GM18498 (cell line): ENCODE measurements around the gene SRSF3.
"Not testable (repeated sequence)": the region's sequence is repeated elsewhere in the genome, so short reads cannot be mapped to it uniquely, and the experiment has no call there.

Source experiments
- ATAC-seq: cut with Tn5 transposase; IDR thresholded peaks from one replicate; pipeline ENCODE4 v1.9.1; 2021; ENCODE audit warnings: mild to moderate bottlenecking, moderate library complexity; ENCODE audit not compliant: unreplicated experiment

The SRSF3 gene

GRCh38 chr6:36594029-36594815, at the start of gene SRSF3:
TSS of gene SRSF3 (plus strand) at chr6:36594362. CDS start at chr6:36596763, 2,401 bp downstream.
- ATAC-seq: peak; percentile 88

DNA sequence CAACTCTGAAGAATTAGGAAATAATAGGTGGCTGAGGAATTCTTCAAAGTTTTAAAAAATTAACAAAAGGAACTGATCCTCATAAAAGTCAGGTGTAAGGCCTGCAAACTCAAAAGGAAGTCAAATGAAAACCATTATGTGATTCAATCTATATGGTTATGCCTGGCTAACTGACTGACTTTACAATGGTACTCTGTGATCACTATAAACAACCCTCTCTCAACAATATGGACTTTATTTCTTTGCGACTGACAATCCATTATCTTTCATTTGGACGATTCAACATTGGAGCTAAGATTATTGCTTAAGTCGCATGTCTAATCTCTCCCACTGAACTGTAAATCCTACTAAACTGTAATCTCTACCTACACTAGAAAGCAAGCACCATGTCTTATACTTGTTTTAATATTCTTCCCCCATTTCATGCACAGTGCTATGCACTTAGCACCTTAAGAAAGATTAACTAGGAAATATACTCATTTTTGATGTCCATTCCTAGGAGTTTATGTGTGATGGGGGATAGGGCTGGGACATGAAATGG, 48.3 kb upstream of the SRSF3 start:
- ATAC-seq: no peak

GRCh38 chr6:36546308-36546919, 47.7 kb upstream of the SRSF3 start:
- ATAC-seq: peak; percentile 3

DNA sequence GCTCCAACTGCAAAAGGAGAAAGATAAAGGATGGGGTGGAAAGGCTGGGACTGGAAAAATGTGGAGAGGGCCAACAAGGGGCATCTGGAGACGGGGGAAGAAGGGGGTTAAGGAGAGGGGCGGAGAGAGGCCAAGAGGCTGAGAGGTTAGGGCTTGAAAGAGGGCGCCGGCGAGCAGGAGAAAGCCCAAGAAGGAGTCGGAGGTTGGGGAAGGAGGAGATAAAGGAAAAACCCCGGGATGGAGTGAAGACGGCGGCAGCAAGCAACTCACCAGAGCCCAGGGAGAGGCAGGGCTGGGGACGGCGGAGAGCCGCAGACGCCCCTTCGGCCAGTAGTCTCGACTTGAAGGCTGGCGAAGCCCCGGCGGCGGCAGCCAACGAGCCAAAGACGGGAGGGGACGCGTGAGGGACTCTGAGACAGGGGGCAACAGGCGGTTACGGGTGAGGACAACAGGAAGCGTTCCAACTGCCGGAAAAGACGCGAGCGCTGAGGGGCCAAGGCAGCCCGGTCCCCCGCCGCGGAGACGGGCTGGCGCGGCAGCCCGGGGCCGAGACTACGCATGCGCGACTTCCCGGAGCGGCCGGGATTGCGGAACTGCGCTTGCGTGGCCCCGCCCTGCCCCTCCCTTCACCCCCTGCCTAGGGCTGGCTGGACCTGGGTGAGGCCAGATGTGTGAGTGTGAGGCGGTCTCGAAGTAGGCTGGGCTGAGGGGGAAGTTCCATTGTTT, 47.1 kb upstream of the SRSF3 start, which contains the start of gene STK38:
Gene STK38 (minus strand): TSS at position 560 of the 726 bp plus-strand sequence. CDS start 7,277 bp downstream, outside the sequence.
- peak; percentile 78 for ATAC-seq

GRCh38 chr6:36547646-36548400, 46.3 kb upstream of the SRSF3 start:
- ATAC-seq: no peak

GRCh38 chr6:36548401-36548743, 45.8 kb upstream of the SRSF3 start:
- ATAC-seq: no peak

GRCh38 chr6:36550473-36551000, 43.6 kb upstream of the SRSF3 start:
- no peak for ATAC-seq

DNA sequence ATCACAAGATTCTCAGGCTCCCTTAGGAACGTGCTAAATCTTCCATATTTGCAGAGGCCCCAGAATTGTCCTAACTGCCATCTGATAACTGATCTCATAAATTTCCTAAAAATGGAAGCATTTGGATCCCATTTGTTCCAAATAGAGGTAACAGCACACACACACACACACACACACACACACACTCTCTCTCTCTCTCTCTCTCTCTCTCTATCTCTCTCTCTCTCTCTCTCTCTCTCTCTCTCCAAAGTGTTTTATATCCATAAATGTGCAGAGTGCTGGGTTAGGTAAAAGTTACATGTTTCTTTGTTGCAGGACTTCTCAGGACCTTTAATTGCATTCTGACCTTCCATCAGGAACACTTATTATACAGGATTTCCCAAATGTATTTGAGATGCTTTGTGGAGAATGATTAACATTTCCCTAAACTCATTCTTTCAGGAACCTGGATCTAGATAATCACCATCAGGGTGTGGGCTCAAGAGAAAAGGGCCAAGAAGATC, 38.4 kb upstream of the SRSF3 start:
- no peak for ATAC-seq

DNA sequence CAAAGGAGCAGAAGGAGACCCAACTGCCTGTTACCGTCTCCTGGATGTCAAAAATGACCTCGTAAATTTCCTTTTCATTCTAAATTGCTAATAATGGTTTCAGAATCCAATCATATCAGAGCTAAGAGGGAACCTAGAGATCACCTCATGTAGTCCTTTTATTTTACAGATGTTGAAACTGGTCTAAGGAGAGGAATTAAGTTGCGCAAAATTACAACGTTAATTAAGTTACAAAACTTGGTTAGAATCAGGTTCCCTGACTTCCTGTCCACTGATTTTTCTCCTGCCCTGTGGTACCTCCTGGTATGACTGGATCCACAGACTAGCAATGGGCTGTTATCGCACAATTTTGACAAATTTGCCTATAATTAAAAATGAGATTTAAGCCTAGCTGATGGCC, 37.9 kb upstream of the SRSF3 start:
- no peak for ATAC-seq

DNA sequence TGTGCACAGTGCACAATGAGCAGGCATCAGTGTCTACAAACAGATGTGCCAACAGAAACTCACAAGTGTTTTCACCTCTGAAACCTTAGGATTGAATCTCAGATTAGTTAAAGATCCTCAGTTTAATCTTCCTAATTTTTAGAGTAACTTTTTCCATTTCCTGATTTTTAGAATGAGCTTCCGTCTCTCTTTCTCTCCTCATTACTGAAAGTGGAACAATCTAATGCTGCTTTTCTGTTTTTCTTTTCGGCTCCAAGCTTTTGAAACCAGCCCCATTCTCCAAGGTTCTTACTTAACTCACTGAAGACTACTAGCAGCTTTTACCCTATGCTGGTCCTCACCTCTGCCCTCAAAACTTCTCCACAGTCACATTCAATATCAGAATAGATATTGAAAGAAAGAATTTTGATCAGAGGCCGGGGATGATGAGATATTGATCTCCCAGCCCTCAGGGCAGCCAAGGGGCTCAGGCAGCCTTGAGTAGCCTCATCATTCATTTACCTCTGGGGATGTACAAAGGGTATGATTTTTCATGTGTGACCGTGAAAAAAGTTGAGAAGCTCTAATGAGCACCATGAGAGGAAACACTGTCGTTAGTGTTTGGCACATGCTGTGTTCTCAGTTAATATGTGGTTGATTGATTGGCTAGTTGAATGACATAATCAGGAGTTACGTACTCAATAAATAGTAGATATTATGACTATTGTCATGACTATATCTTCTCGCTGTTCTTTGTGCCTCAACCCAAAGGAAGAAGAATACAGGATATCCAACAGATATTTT, 35.0 kb upstream of the SRSF3 start:
- ATAC-seq: no peak

DNA sequence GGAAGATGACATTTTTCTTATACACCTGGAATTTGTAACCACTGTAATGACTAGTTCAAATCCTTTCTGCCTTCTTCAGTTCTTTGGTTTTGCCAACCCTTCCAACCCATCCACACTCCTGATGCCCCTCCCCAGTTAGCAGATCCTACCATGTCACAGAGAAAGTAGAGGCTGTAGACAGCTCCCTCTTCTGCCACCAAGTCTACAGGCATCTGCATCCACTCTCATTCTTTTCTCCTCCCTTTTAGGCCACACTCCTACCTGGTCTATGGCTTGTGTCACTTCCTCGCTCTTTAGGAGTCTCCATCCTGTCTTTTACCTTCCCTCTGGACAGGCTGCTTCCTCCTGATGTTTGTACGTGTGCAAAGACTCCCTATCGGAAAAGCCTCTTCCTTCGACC, 33.3 kb upstream of the SRSF3 start:
- no peak for ATAC-seq

GRCh38 chr6:36563237-36563927, 30.8 kb upstream of the SRSF3 start:
- ATAC-seq: no peak

- ATAC-seq: no peak
Measured at GRCh38 chr6:36563928-36564284, 30.3 kb upstream of the SRSF3 start.

- no peak for ATAC-seq
Measured at GRCh38 chr6:36566418-36566905, 27.7 kb upstream of the SRSF3 start.

- no peak for ATAC-seq
Measured at GRCh38 chr6:36570264-36570663, 23.9 kb upstream of the SRSF3 start.

- ATAC-seq: no peak
Measured at GRCh38 chr6:36571122-36572043, 22.8 kb upstream of the SRSF3 start.

GRCh38 chr6:36572353-36573311, 21.5 kb upstream of the SRSF3 start:
- ATAC-seq: not testable (repeated sequence)
